Right lobe of liver (tissue), 4 donors: ENCODE results near the gene SMIM44.

Experiments
- POLR2A ChIP-seq: fragments of 450-650 bp; IDR thresholded peaks from one replicate; pipeline ENCODE4 v1.6.1; 2017; ENCODE audit warnings: antibody characterized with exemption, mild to moderate bottlenecking
- TF ChIP-seq, protein P1 (sequence below), 4 donors: fragments of 200-600 bp in 3 of 4; fragments of 450-650 bp in 1 of 4; IDR thresholded peaks; one replicate each; pipeline versions ENCODE4 v1.5.1 to v1.8.0; 2016 to 2022; ENCODE audit warnings: antibody characterized with exemption in 4 of 4, mild to moderate bottlenecking in 2 of 4
- donor health status: DM: no; HTN: no; CAD: no.
- donor health status: DM: no; HTN: no; CAD: no.
- donor health status: DM: no; HTN: yes; CAD: no.

DNA sequence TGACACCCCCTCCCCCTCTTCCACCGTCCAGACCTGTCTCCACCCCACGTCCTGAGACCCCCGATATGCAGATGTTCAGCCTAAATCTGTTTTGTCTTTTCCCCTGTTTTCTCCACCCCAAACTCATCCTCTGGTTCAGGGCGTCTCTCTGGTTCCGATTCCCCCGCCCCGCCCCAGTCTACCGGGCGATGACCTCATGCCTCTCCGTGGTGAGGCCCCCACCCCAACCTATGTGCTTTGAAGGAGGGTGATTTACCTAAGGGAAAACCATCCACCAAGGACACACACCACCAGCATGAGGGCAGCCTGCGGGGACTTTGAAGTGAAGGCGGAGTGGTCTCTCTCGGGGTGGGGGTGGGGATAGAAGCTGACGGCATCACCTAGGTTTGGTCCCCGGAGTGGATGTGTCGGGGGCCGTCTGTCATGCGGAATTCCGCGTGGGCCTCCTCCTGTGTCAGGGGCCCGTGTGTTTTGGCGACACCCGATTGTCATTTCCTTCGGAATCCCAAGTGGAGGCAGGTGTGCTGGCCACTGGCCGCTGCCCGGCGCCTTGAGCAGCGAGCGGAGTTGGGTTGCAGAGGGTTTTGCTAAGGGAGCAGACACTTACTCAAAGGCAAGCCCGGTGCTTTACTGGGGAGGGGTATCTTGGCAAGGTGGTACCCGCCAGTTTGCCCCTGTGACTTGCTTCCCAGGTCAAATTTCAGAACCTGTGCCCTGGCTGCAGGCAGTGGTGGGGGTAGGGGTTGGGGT is 24.3 kb upstream of the SMIM44 start:
- TF ChIP-seq, protein P1, sequence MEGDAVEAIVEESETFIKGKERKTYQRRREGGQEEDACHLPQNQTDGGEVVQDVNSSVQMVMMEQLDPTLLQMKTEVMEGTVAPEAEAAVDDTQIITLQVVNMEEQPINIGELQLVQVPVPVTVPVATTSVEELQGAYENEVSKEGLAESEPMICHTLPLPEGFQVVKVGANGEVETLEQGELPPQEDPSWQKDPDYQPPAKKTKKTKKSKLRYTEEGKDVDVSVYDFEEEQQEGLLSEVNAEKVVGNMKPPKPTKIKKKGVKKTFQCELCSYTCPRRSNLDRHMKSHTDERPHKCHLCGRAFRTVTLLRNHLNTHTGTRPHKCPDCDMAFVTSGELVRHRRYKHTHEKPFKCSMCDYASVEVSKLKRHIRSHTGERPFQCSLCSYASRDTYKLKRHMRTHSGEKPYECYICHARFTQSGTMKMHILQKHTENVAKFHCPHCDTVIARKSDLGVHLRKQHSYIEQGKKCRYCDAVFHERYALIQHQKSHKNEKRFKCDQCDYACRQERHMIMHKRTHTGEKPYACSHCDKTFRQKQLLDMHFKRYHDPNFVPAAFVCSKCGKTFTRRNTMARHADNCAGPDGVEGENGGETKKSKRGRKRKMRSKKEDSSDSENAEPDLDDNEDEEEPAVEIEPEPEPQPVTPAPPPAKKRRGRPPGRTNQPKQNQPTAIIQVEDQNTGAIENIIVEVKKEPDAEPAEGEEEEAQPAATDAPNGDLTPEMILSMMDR (IDR thresholded peaks at IDR 0.05) = no peak
- TF ChIP-seq POLR2A = no peak
